Hypothalamus (tissue), 51 donors: Measurements from ENCODE around the gene MAN1C1.
A peak's percentile ranks its signal among the peaks of the same experiment; 100 is the strongest.

Experiments
- DNase-seq, 51 donors: peaks; one replicate each; lab custom pipeline; 2025; lab: John Stamatoyannopoulos, UW

MAN1C1 gene

DNA sequence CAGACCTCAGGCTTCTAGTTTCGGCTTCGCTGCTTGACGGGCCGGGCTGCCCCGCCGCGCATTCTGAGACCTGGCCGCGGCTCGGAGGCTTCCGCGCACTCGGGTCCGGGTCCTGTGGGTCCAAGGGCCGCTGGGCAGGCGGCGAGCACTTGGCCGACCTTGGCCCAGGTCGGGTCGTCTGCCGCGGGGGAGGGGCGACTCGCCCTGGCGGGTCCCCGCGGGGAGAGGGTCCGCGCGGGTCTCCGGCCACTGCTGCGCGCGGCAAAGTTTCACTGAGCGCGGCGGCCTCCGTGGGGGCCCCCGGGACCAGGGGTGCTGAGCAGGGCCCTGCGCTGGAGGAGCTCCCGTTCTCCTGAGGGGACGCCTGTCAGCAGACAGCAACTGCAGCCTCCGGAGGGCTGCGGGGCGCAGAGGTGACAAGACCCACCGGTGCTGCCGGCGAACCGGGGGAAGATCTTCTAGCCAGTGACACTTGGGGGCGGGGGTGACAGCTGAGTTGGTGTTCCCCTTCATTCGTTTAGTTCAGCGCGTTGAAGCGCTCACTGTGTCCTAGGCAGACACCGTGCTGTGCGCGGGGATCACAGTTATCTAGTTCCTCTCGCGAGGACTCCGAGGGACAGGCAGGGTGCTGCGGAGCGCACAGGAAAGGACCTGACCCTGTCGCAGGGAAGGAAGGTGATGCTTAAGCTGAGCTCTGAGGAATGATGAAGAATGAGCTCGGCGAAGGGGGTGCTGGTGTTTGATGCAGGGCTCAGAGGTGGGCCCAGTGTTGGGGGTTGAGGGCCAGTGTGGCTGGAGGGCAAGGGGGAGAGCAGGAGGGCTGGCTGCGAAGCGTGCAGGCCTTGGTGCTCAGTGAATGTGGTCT lies 203.9 kb downstream of the MAN1C1 start:
- DNase-seq: peak in 10 of 51 donors; percentile 17 to 58 (median 29)

DNA sequence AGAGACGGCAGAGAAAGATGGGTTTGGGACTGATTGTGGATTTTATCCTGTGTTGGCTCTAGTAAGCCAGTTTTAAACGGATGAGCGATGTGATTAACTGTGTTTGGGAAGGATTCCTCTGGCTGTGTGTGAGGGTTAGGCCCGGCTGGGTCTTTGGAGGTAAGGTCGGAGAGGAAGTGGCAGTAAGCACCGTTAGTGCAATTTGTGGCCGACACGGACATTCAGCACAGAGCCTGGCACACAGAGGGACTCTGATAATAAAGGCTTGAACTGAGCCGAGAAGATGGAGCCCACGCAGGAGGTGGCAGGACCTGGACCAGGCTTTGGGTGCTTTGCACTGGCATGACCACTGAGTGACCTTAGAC lies 204.5 kb downstream of the MAN1C1 start:
- DNase-seq: no peak

GRCh38 chr1:25821630-25822091 lies 205.1 kb downstream of the MAN1C1 start:
- DNase-seq: no peak

- DNase-seq: no peak
Observed at GRCh38 chr1:25825605-25826004, 209.0 kb downstream of the MAN1C1 start.

DNA sequence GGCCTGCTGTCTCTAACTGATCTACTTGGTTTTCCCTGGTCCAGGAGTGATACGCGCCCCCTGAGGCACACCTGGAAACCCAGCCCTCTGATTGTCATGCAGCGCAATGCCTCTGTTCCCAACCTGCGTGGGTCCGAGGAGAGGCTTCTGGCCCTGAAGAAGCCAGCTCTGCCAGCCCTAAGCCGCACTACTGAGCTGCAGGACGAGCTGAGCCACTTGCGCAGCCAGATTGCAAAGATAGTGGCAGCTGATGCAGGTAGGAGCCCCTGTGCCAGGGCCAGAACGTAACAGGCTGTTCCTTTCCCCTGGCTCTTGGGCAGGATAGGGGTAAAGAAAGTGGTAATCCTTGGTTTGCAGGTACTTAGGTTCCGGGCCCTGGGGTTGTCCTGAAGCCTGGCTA lies 210.0 kb downstream of the MAN1C1 start:
- DNase-seq: no peak

- DNase-seq: no peak
Observed at GRCh38 chr1:25828491-25828890, 211.9 kb downstream of the MAN1C1 start.

DNA sequence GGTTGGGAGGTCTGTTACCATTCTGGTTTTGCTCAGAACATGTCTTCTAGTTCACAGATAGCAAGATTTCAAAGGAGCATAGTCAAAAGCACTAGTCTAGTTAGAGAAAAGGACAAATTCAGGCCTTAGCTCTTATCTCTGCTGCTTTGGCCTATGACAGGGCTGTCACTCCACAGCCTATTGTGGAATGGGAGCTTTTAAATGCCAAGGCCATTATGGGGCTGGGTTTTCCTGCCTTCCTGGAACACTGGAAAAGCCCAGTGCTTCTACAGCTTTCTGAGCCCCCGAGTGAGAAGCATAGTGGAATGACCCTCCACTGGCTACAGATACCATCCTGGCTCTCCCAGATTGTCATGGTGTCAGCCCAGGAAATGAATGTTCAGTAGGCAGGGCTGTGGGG lies 212.5 kb downstream of the MAN1C1 start:
- DNase-seq: no peak

- DNase-seq: no peak
Observed at GRCh38 chr1:25831569-25832196, 215.1 kb downstream of the MAN1C1 start.

- no peak for DNase-seq
Observed at GRCh38 chr1:25832336-25833037, 215.9 kb downstream of the MAN1C1 start.

GRCh38 chr1:25833158-25833557 lies 216.6 kb downstream of the MAN1C1 start:
- DNase-seq: no peak
